Upper lobe of right lung (tissue), 1 donor: ENCODE data around the gene FKBP1A. TPM values are rescaled to one million over a fixed set of nuclear protein-coding genes. Genes with fewer than 3 reads are reported as not detected.

Source experiments
- ATAC-seq: fragments of 200-7000 bp; cut with Tn5 transposase; one replicate; pipeline ENCODE4 v1.9.1; 2020; ENCODE audit warnings: mild to moderate bottlenecking, moderate library complexity
- DNase-seq: peaks from one replicate; pipeline ENCODE4 v3.0.0-alpha.2; 2020
- H3K27ac ChIP-seq: fragments of 200-600 bp; one replicate; pipeline ENCODE4 v1.8.0; 2022
- H3K27me3 ChIP-seq: fragments of 200-600 bp; one replicate; pipeline ENCODE4 v1.8.0; 2022; ENCODE audit warnings: mild to moderate bottlenecking
- H3K36me3 ChIP-seq: fragments of 200-600 bp; one replicate; pipeline ENCODE4 v1.8.0; 2022
- H3K4me1 ChIP-seq: fragments of 200-600 bp; one replicate; pipeline ENCODE4 v1.8.0; 2022
- H3K4me3 ChIP-seq: fragments of 200-600 bp; one replicate; pipeline ENCODE4 v1.8.0; 2022; ENCODE audit warnings: mild to moderate bottlenecking
- H3K9me3 ChIP-seq: fragments of 200-600 bp; one replicate; pipeline ENCODE4 v1.8.0; 2022
- CTCF ChIP-seq: fragments of 200-600 bp; IDR thresholded peaks from one replicate; pipeline ENCODE4 v1.8.0; 2022; ENCODE audit warnings: antibody characterized with exemption
- intact Hi-C: fragments of 100-400 bp; cut with DNase I; formaldehyde crosslinking; loops from one replicate; pipeline ENCODE4 v1.11.0; 2022
- total RNA-seq: library from RNA; stranded (reverse); fragmentation: NEBNext Ultra II Directional; extraction: Animal tissue kit (Norgen Biotek cat#: 25700); gene quantifications from one replicate; pipeline ENCODE4 v1.2.1, GENCODE V29; 2021
- donor health status: DM: no; HTN: yes; CAD: no; lungs with severe emphysema.

The FKBP1A gene
- total RNA-seq, 1 donor from 2014 or later, result 266 TPM

- peak; percentile 86 for TF ChIP-seq CTCF
- intact Hi-C loops, result loop anchor here (5.0 kb wide), 1 partner anchor 125 kb away; no protein-coding TSS in a partner anchor
- Histone ChIP-seq H3K27me3 (no peaks in the 10 kb centered on the region), H3K4me3 (no peak overlapping the region), H3K4me1 (peaks cover 10% of the 10 kb centered on the region), H3K27ac (no peak overlapping the region), H3K36me3 (peaks cover 15% of the 10 kb centered on the region), H3K9me3 (no peaks in the 10 kb centered on the region)
- DNase-seq (peak; percentile 87), ATAC-seq (peak; percentile 84)
Observed at GRCh38 chr20:1437235-1437904, 44.5 kb upstream of the FKBP1A start.

- TF ChIP-seq CTCF, result no peak
- intact Hi-C loops, result loop anchor here (5.0 kb wide), 1 partner anchor 124 kb away; no protein-coding TSS in a partner anchor
- no peak for ATAC-seq
Observed at GRCh38 chr20:1436263-1436662, 43.4 kb upstream of the FKBP1A start.

DNA sequence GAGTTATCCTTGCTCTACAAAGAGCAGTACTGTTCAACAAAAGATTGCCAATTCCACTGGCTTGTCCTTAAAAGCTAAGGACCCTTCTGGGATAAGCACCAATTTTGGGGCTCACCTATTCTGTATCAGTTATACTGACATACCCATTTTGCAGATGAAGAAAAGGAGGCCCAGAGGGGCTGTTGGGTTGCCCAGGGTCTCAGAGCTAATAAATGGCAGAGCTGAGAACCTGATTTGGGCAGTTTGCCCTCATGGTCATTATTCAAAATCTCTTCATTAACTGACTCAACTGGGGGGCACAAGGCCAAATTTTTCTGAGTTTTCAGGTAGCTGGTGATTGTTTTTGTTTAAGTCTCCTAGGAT is 42.5 kb upstream of the FKBP1A start:
- Histone ChIP-seq H3K27ac (no peak overlapping the region), H3K9me3 (no peaks in the 10 kb centered on the region), H3K4me1 (peaks cover 10% of the 10 kb centered on the region), H3K36me3 (no peaks in the 10 kb centered on the region), H3K27me3 (no peaks in the 10 kb centered on the region), H3K4me3 (no peak overlapping the region)
- ATAC-seq, result no peak
- DNase-seq, result no peak
- TF ChIP-seq CTCF, result no peak
- intact Hi-C loops, result loop anchor here (5.0 kb wide), 1 partner anchor 123 kb away; no protein-coding TSS in a partner anchor

More at GRCh38 chr20:1436263-1436662, 43.4 kb upstream of the FKBP1A start:
- peaks cover 4% of the 10 kb centered on the region for H3K36me3 ChIP-seq
- no peak overlapping the region for H3K4me3 ChIP-seq
- H3K4me1 ChIP-seq, result peaks cover 10% of the 10 kb centered on the region
- H3K27me3 ChIP-seq, result no peaks in the 10 kb centered on the region
- H3K9me3 ChIP-seq, result no peaks in the 10 kb centered on the region
- no peak for DNase-seq
- H3K27ac ChIP-seq, result no peak overlapping the region

DNA sequence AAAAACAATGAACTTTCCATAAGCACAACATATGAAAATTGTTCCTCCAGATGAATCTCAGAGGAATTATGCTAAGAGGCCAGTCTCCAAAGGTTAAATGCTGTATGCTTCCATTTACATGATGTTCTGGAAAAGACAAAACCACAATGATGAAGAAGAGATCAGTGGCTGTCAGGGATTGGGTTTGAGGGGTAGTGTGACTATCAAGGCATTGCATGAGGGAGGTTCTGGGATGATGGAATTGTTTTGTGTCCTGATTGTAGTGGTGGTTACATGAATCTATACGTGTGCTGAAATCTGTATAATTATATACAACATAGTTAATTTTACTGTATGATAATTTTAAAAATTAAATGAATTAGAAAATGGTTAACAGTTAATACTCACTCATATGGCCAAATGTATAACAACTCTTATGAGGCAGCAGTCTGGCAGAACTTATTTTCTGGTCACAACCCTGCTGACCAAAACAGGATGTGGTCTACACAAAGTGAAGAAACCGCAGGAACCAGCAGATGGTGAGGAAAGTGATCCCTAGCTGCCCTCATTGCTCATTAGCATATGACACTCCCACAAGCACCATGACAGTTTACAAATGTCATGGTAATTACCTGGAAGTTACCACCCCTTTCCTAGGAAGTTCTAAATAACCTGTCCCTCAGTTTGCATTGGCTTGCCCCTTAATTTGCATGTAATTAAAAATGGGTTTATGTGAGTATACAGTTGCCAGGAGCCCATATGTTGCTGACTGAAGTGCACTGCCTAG is 41.9 kb upstream of the FKBP1A start:
- H3K36me3 ChIP-seq, result no peaks in the 10 kb centered on the region
- DNase-seq (no peak), ATAC-seq (peak; percentile 85)
- peaks cover 10% of the 10 kb centered on the region for H3K4me1 ChIP-seq
- H3K27ac ChIP-seq, result no peak overlapping the region
- H3K27me3 ChIP-seq, result no peaks in the 10 kb centered on the region
- H3K4me3 ChIP-seq, result no peak overlapping the region
- intact Hi-C loops, result loop anchor here (5.0 kb wide), 1 partner anchor 122 kb away; no protein-coding TSS in a partner anchor
- no peaks in the 10 kb centered on the region for H3K9me3 ChIP-seq
- TF ChIP-seq CTCF, result no peak

- Histone ChIP-seq H3K27me3 (no peaks in the 10 kb centered on the region), H3K4me3 (no peak overlapping the region), H3K27ac (no peak overlapping the region), H3K4me1 (peaks cover 10% of the 10 kb centered on the region), H3K36me3 (no peaks in the 10 kb centered on the region), H3K9me3 (no peaks in the 10 kb centered on the region)
- DNase-seq (no peak), ATAC-seq (no peak)
- no peak for TF ChIP-seq CTCF
- intact Hi-C loops, result no loop called here
Observed at GRCh38 chr20:1431158-1431557, 38.3 kb upstream of the FKBP1A start.
